HUDEP-2 (cell line): ENCODE results near the gene FAM180A.

Experiments
- DNase-seq, 76 experiments: peaks; one replicate each; lab custom pipeline; 2025; ENCODE audit not compliant: unreplicated experiment in 76 of 76; lab: John Stamatoyannopoulos, UW

Gene FAM180A

GRCh38 chr7:135685306-135686084 lies 63.1 kb downstream of the FAM180A start:
- no peak for DNase-seq

DNA sequence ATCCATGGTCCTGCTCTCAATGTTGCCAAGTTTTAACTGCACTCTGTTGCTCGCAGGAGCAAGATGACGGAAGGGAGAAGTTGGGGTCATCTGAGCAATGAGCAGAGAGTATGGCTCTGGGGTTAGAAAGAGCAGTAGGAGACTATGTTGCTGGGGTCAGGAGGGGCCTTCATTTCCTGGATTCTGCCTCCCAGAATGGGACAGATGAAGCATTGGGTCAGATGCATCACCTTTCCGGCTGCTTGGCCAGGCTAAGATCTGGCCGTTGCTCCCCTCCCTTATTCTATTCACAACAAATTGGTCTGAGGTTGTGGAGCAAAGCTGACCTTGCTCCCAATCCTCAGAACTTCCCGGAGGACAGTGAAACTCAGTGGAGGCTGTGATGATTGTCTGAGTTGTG lies 63.9 kb downstream of the FAM180A start:
- DNase-seq: no peak

DNA sequence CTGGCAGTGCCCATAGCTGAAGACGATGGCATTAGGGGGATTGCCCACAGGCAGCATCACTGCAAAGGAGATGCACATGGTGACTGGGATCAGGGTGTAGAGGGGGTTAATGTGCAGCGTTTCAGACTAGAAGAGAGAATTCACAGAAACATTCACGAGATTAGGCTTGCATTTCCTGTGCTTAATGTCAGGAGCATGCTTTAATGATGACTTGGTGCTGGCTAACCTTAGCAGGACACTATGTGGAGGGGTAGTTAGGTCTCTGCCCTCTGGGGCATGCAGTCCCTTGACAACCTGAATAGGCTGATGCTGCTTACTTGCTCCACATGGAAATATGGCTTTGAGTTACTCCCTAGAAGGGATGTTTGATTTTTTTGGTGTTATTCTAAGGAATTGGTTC lies 64.5 kb downstream of the FAM180A start:
- no peak for DNase-seq

DNA sequence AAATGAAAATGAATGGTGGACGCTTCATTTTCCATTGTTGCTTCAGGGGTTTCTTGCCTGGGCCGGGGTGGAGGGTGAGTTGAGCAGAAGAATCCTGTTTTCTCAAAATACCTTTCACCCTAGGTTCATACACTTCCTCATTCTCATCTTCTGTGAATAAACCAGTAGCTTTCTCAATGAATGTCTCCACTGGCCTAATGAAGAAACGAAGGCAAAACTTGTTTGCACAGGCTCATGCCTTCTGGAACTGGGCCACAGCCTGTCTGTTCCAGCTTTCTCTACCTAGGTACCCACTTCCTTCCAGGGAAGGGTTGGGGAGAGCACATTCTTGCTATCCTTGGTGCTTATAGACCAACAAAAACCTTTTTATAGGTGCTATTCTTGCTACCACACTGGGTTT lies 65.0 kb downstream of the FAM180A start:
- DNase-seq: no peak

GRCh38 chr7:135682191-135682590 lies 66.4 kb downstream of the FAM180A start:
- no peak for DNase-seq

- DNase-seq: peak in 2 of 76 experiments; percentile 39 to 41
Observed at GRCh38 chr7:135681762-135682161, 66.9 kb downstream of the FAM180A start.
